ENCODE data around the gene CDKL4. TPM values are rescaled to one million over a fixed set of nuclear protein-coding genes. Genes with fewer than 3 reads are reported as not detected.

CDKL4 gene
- polyA plus RNA-seq, 3 donors: not detected

- Histone ChIP-seq H3K36me3 (replicated peaks in 1 of 2; ENCODE audit: control insufficient read depth in 1 of 2, insufficient read depth in 2 of 2, low read length in 2 of 2) (peaks cover 17 to 46% of the 10 kb centered on the region in 2 donors), H3K27ac (ENCODE audit: low read depth in 1 of 2, low read length in 2 of 2) (no peak overlapping the region)
- peaks cover 41 to 42% of the 10 kb centered on the region in 2 donors for H3K36me3 Mint-ChIP-seq
These were observed 45.8 kb upstream of the CDKL4 start for GRCh38 chr2:39289609-39290008.

GRCh38 chr2:39283561-39283960, 39.8 kb upstream of the CDKL4 start:
- no peak overlapping the region for H3K4me2 ChIP-seq (replicated peaks; ENCODE audit: extremely low read depth, low read length, poor library complexity, severe bottlenecking)
- no peak overlapping the region for H3K27ac ChIP-seq (ENCODE audit: low read depth in 1 of 2, low read length in 2 of 2)
- Mint-ChIP-seq H3K9me3 (no peaks in the 10 kb centered on the region), H3K4me3 (no peak overlapping the region), H3K4me1 (no peaks in the 10 kb centered on the region), H3K27ac (peak overlapping the region in 1 of 7 donors; percentile 58), H3K36me3 (peaks cover 25 to 26% of the 10 kb centered on the region in 2 donors), H3K27me3 (ENCODE audit: low read depth in 3 of 3) (no peaks in the 10 kb centered on the region)
- peaks cover 11 to 45% of the 10 kb centered on the region in 2 donors for H3K36me3 ChIP-seq (replicated peaks in 1 of 2; ENCODE audit: control insufficient read depth in 1 of 2, insufficient read depth in 2 of 2, low read length in 2 of 2)
- H3K79me2 ChIP-seq (ENCODE audit: insufficient read depth, low read length): no peaks in the 10 kb centered on the region
- no CpG with 5 or more reads among the region's 1 CpG for WGBS (ENCODE audit: insufficient coverage)
- no peaks in the 10 kb centered on the region for H3K27me3 ChIP-seq (ENCODE audit: control insufficient read depth in 2 of 2, insufficient read depth in 2 of 2, low read length in 2 of 2)
- H3K4me3 ChIP-seq (replicated peaks in 1 of 3; ENCODE audit: low read depth in 2 of 3, low read length in 3 of 3): no peak overlapping the region
- TF ChIP-seq, protein P1, sequence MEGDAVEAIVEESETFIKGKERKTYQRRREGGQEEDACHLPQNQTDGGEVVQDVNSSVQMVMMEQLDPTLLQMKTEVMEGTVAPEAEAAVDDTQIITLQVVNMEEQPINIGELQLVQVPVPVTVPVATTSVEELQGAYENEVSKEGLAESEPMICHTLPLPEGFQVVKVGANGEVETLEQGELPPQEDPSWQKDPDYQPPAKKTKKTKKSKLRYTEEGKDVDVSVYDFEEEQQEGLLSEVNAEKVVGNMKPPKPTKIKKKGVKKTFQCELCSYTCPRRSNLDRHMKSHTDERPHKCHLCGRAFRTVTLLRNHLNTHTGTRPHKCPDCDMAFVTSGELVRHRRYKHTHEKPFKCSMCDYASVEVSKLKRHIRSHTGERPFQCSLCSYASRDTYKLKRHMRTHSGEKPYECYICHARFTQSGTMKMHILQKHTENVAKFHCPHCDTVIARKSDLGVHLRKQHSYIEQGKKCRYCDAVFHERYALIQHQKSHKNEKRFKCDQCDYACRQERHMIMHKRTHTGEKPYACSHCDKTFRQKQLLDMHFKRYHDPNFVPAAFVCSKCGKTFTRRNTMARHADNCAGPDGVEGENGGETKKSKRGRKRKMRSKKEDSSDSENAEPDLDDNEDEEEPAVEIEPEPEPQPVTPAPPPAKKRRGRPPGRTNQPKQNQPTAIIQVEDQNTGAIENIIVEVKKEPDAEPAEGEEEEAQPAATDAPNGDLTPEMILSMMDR (IDR thresholded peaks at IDR 0.05): no peak
- no peaks in the 10 kb centered on the region for H4K20me1 ChIP-seq (ENCODE audit: insufficient read depth, low read length)
- no peak for DNase-seq
- no peak overlapping the region for H3K9ac ChIP-seq (ENCODE audit: insufficient read depth, low read length, poor library complexity, severe bottlenecking)
- intact Hi-C loops (cut with micrococcal nuclease): no loop called here
- no peaks in the 10 kb centered on the region for H3K9me3 ChIP-seq (replicated peaks in 1 of 2; ENCODE audit: control insufficient read depth in 1 of 2, insufficient read depth in 1 of 2, low read length in 2 of 2)
- H2AFZ ChIP-seq (ENCODE audit: insufficient read depth, low read depth, low read length, poor library complexity, severe bottlenecking): no peak overlapping the region
- no peaks in the 10 kb centered on the region for H3K4me1 ChIP-seq (ENCODE audit: control insufficient read depth in 1 of 2, insufficient read depth in 2 of 2, low read length in 2 of 2)

More at GRCh38 chr2:39289609-39290008, 45.8 kb upstream of the CDKL4 start:
- H3K27ac Mint-ChIP-seq: no peak overlapping the region
- Histone ChIP-seq H4K20me1 (ENCODE audit: insufficient read depth, low read length) (no peaks in the 10 kb centered on the region), H2AFZ (ENCODE audit: insufficient read depth, low read depth, low read length, poor library complexity, severe bottlenecking) (no peak overlapping the region), H3K79me2 (ENCODE audit: insufficient read depth, low read length) (no peaks in the 10 kb centered on the region), H3K9ac (ENCODE audit: insufficient read depth, low read length, poor library complexity, severe bottlenecking) (no peak overlapping the region), H3K27me3 (ENCODE audit: control insufficient read depth in 2 of 2, insufficient read depth in 2 of 2, low read length in 2 of 2) (no peaks in the 10 kb centered on the region), H3K9me3 (replicated peaks in 1 of 2; ENCODE audit: control insufficient read depth in 1 of 2, insufficient read depth in 1 of 2, low read length in 2 of 2) (no peaks in the 10 kb centered on the region), H3K4me2 (replicated peaks; ENCODE audit: extremely low read depth, low read length, poor library complexity, severe bottlenecking) (no peak overlapping the region), H3K4me3 (replicated peaks in 1 of 3; ENCODE audit: low read depth in 2 of 3, low read length in 3 of 3) (no peak overlapping the region), H3K4me1 (ENCODE audit: control insufficient read depth in 1 of 2, insufficient read depth in 2 of 2, low read length in 2 of 2) (no peaks in the 10 kb centered on the region)
- H3K4me1 Mint-ChIP-seq: no peaks in the 10 kb centered on the region
- DNase-seq: no peak
- H3K27me3 Mint-ChIP-seq (ENCODE audit: low read depth in 3 of 3): no peaks in the 10 kb centered on the region
- TF ChIP-seq, protein P1 (IDR thresholded peaks at IDR 0.05): no peak
- H3K4me3 Mint-ChIP-seq: no peak overlapping the region
- no peaks in the 10 kb centered on the region for H3K9me3 Mint-ChIP-seq
- intact Hi-C loops (cut with micrococcal nuclease): no loop called here

Data from CD14-positive monocyte (primary cell).